Right atrium auricular region (tissue), 2 donors: ENCODE measurements around the gene S1PR2. TPM values are rescaled to one million over a fixed set of nuclear protein-coding genes. Genes with fewer than 3 reads are reported as not detected.

Source experiments
- DNase-seq: peaks from one replicate; pipeline ENCODE4 v3.0.0-alpha.2; 2019; ENCODE audit warnings: low spot score
- H3K27ac ChIP-seq, 2 donors: fragments of 200-600 bp; sonication (generic); 1 replicate in 1 of 2; 2 replicates in 1 of 2; pipeline ENCODE4 v1.5.1; 2016 to 2019
- H3K27me3 ChIP-seq, 2 donors: fragments of 200-600 bp; sonication (generic); one replicate each; pipeline versions ENCODE4 v1.5.1 to v1.6.0; 2017 to 2019
- H3K36me3 ChIP-seq: fragments of 200-600 bp; sonication (generic); one replicate; pipeline ENCODE4 v1.5.1; 2016
- H3K4me1 ChIP-seq, 2 donors: fragments of 200-600 bp; sonication (generic); one replicate each; pipeline versions ENCODE4 v1.5.1 to v1.6.0; 2017 to 2019
- H3K4me3 ChIP-seq, 2 donors: fragments of 200-600 bp; sonication (generic); 1 replicate in 1 of 2; 2 replicates in 1 of 2; pipeline ENCODE4 v1.5.1; 2017 to 2019; ENCODE audit warnings: mild to moderate bottlenecking in 1 of 2, moderate library complexity in 1 of 2
- H3K9me3 ChIP-seq, 2 donors: fragments of 200-600 bp; sonication (generic); one replicate each; pipeline ENCODE4 v1.5.1; 2019
- total RNA-seq, 2 donors: library from RNA; depleted of rRNA; stranded (reverse); fragments of >200 nt; gene quantifications; one replicate each; pipeline ENCODE4 v1.1.0, GENCODE V29; 2016
- TF ChIP-seq, protein P1 (sequence below), 2 donors: fragments of 200-600 bp; sonication (generic); IDR thresholded peaks; one replicate each; pipeline ENCODE4 v1.5.1; 2019; ENCODE audit warnings: antibody characterized with exemption in 2 of 2

Gene S1PR2
- total RNA-seq, 2 donors from 2014 or later, result 4.3 to 14.7 TPM

DNA sequence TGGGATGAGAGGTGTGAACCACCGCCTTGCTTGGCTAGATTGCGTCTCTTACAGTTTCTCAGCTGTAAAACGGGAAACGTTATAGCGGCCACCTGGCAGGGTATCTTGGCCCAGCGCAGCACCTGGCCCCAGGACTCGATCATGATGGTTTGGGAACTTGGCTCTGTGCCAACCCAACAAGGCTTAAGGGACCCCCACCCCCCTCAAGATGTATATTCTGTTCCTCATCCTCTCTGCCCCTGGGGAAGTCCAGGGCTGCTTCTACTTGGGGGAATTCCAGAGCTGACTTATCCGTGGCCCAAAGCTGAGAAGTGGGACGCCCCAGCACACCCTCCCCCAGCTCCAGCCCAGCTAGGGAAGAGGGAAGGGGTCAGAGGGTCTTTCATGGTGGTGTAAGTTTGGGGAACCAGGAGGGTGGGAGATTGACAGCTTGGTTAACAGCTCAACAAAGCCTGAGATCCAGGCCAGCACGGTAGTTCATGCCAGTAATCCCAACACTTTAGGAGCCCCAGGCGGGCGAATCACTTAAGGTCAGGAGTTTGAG lies 40.5 kb upstream of the S1PR2 start:
- TF ChIP-seq, protein P1, sequence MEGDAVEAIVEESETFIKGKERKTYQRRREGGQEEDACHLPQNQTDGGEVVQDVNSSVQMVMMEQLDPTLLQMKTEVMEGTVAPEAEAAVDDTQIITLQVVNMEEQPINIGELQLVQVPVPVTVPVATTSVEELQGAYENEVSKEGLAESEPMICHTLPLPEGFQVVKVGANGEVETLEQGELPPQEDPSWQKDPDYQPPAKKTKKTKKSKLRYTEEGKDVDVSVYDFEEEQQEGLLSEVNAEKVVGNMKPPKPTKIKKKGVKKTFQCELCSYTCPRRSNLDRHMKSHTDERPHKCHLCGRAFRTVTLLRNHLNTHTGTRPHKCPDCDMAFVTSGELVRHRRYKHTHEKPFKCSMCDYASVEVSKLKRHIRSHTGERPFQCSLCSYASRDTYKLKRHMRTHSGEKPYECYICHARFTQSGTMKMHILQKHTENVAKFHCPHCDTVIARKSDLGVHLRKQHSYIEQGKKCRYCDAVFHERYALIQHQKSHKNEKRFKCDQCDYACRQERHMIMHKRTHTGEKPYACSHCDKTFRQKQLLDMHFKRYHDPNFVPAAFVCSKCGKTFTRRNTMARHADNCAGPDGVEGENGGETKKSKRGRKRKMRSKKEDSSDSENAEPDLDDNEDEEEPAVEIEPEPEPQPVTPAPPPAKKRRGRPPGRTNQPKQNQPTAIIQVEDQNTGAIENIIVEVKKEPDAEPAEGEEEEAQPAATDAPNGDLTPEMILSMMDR (IDR thresholded peaks at IDR 0.05), result no peak
- DNase-seq, result no peak

DNA sequence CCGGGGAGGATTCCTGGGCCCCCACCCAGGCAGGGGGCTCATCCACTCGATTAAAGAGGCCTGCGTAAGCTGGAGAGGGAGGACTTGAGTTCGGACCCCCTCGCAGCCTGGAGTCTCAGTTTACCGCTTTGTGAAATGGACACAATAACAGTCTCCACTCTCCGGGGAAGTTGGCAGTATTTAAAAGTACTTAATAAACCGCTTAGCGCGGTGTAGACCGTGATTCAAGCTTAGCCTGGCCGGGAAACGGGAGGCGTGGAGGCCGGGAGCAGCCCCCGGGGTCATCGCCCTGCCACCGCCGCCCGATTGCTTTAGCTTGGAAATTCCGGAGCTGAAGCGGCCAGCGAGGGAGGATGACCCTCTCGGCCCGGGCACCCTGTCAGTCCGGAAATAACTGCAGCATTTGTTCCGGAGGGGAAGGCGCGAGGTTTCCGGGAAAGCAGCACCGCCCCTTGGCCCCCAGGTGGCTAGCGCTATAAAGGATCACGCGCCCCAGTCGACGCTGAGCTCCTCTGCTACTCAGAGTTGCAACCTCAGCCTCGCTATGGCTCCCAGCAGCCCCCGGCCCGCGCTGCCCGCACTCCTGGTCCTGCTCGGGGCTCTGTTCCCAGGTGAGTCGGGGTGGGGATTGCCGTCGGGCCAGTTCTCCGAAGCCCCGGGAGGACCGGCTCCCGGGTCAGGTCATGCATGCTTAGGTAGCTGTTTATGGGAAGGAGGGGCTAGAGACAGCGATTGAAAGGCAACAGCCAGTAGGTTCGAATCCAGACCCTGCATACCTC lies 39.7 kb upstream of the S1PR2 start, which contains the start of gene ICAM1:
Gene ICAM1, plus strand, starts transcription at position 505 of the 779 bp plus-strand sequence. Its CDS starts 40 bp downstream, at position 545.
- peak within 1 kb of the TSS; percentile 27 to 54 for H3K4me3 ChIP-seq
- peaks cover 0 to 5% of the 10 kb centered on the region in 2 donors for H3K27me3 ChIP-seq
- H3K27ac ChIP-seq, result peak within 1 kb of the TSS; percentile 73 to 85
- DNase-seq, result peak; percentile 88
- H3K4me1 ChIP-seq, result peaks cover 0 to 34% of the 10 kb centered on the region in 2 donors
- no peaks in the 10 kb centered on the region for H3K36me3 ChIP-seq
- no peaks in the 10 kb centered on the region for H3K9me3 ChIP-seq
- TF ChIP-seq, protein P1 (IDR thresholded peaks at IDR 0.05), result no peak

More for the DNA sequence above, 40.5 kb upstream of the S1PR2 start:
- Histone ChIP-seq H3K4me3 (peak overlapping the region; percentile 27 to 54), H3K4me1 (peaks cover 0 to 34% of the 10 kb centered on the region in 2 donors), H3K36me3 (no peaks in the 10 kb centered on the region), H3K27me3 (peaks cover 0 to 5% of the 10 kb centered on the region in 2 donors), H3K9me3 (no peaks in the 10 kb centered on the region), H3K27ac (peak overlapping the region; percentile 73 to 85)

DNA sequence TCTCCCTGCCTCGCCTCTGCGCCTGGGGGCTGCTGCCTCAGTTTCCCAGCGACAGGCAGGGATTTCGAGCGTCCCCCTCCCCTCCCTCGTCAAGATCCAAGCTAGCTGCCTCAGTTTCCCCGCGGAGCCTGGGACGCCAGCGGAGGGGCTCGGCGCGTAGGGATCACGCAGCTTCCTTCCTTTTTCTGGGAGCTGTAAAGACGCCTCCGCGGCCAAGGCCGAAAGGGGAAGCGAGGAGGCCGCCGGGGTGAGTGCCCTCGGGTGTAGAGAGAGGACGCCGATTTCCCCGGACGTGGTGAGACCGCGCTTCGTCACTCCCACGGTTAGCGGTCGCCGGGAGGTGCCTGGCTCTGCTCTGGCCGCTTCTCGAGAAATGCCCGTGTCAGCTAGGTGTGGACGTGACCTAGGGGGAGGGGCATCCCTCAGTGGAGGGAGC lies 39.1 kb upstream of the S1PR2 start:
- Histone ChIP-seq H3K27ac (peak overlapping the region; percentile 73 to 85), H3K27me3 (peaks cover 0 to 5% of the 10 kb centered on the region in 2 donors), H3K9me3 (no peaks in the 10 kb centered on the region), H3K4me1 (peaks cover 0 to 34% of the 10 kb centered on the region in 2 donors), H3K4me3 (peak overlapping the region; percentile 27 to 54), H3K36me3 (no peaks in the 10 kb centered on the region)
- TF ChIP-seq, protein P1 (IDR thresholded peaks at IDR 0.05), result no peak
- peak; percentile 84 for DNase-seq

DNA sequence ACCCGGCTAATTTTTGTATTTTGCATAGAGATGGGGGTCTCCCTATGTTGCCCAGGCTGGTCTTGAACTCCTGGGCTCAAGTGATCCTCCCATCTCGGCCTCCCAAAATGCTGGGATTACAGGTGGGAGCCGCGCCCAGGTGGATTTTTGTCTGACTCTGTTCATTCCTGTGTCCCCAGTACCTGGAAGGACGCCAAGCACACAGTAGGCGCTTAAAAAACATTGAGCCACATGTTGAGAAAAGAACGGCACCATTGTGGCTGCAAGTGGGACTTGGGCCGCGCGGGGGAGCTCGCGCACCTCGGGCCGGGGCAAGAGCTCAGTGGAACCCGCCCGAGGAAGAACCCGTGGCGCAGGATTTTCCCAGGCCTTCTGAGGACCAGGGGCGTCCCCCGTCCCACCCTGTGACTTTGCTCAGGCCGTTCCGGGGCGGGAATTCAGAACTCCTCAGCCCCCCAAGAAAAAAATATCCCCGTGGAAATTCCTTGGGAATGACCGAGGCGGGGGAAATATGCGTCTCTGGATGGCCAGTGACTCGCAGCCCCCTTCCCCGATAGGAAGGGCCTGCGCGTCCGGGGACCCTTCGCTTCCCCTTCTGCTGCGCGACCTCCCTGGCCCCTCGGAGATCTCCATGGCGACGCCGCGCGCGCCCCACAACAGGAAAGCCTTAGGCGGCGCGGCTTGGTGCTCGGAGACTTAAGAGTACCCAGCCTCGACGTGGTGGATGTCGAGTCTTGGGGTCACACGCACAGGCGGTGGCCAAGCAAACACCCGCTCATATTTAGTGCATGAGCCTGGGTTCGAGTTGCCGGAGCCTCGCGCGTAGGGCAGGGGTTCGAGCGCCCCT lies 38.4 kb upstream of the S1PR2 start:
- peaks cover 0 to 34% of the 10 kb centered on the region in 2 donors for H3K4me1 ChIP-seq
- TF ChIP-seq, protein P1 (IDR thresholded peaks at IDR 0.05), result peak; percentile 89 to 98
- H3K4me3 ChIP-seq, result peak overlapping the region; percentile 27 to 54
- H3K36me3 ChIP-seq, result no peaks in the 10 kb centered on the region
- H3K27me3 ChIP-seq, result peaks cover 0 to 5% of the 10 kb centered on the region in 2 donors
- H3K9me3 ChIP-seq, result no peaks in the 10 kb centered on the region
- DNase-seq, result peak; percentile 93
- peak overlapping the region; percentile 73 to 85 for H3K27ac ChIP-seq

DNA sequence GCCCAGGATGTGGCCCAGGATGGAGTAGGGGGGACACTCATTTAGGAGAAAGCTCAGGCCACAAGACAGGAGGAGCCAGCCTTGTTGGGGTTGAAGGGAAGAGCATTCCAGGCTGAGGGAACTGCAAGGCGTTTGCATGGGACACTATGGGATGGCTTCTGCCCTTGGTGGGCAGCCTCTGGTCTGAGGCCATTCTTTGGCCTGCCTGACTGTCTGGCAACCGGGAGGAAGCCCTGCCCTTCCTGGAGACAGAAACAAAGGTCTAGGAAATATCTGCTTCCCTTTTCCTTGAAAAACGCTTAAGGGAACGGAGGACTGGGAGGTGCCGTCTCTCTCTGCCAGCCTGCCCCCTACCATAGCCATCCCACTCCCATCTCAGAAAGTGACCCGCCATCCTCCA lies 36.9 kb upstream of the S1PR2 start:
- DNase-seq, result no peak
- TF ChIP-seq, protein P1 (IDR thresholded peaks at IDR 0.05), result no peak
- Histone ChIP-seq H3K36me3 (no peaks in the 10 kb centered on the region), H3K4me1 (peaks cover 0 to 34% of the 10 kb centered on the region in 2 donors), H3K4me3 (no peak overlapping the region), H3K27me3 (peaks cover 0 to 5% of the 10 kb centered on the region in 2 donors), H3K9me3 (no peaks in the 10 kb centered on the region), H3K27ac (peak overlapping the region; percentile 42 to 68)
